Fibroblast of upper back skin (primary cell): ENCODE data around the gene ESPL1.

Source experiments
- DNase-seq: peaks from one replicate; pipeline ENCODE4 v3.0.0-alpha.2; 2013

The ESPL1 gene

GRCh38 chr12:53267999-53268629, at the start of gene ESPL1:
Gene ESPL1, plus strand, starts transcription at chr12:53268299. Its CDS starts 468 bp downstream, at chr12:53268767.
- DNase-seq = peak; percentile 67

DNA sequence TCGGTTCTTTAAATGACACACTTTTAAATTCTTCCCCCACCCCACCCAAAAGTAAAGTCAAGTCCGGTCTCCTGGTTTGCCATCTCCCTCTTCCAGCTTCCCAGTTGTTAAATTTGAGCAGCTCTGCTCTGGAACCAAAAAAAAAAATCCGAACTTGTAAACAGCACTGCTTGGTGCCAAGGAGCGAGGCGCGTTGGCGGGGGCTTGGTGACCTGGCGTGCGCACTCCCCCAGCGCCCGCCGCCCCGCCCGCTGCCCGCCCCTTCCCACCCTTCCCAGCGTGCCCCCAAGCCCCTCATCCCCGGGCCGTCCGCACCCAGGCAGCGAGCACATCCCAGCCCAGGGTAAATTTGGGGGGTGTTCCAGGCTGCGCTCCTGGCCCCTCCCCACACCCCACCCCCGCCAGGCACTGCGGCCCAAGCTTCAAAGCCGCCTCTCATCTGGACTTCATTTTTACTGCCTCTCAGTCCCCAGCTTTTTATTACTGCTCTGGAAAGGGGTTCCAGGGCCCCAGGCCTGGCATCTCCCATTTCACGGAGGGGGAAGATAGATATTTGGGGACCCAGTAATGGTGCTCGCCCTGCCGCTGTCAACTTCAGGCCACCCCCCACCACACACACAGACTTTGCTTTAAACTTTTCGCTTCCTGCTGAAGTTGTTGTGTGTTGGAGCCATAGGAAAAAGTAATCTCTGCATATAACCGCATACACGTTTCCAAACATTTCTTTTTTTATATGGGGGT, 49.4 kb upstream of the ESPL1 start:
- DNase-seq = peak; percentile 23

DNA sequence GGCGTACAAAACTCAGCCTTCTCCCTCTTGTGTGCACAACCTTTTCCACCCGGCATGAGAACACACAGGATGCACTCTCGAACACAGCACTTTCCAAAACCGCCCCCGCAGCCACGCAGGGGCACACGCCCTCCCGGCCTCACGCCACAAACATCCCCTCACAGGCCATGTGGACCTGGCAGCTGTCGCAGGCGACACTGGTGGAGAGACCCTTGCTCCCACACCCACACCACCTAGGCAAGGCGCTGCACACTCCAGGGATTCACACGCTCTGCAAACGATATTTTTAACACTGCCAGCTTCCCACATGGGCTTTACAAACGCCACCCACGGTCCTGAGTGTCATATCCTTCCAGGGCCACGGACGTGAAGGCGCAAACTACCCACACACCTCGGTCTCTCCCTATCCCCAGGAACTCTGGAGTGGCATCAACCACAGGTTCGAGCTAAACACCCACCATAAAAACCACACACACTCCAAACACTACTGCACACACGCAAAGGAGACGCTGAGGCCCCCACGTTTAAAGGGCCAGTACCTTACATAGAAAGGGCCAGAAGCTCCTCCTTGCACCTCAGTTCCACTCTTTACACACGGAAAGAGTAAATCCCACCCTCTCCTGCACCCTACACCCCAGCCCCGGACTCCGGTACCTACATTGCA, 48.7 kb upstream of the ESPL1 start:
- DNase-seq = peak; percentile 42

- peak; percentile 68 for DNase-seq
These were observed 48.0 kb upstream of the ESPL1 start for GRCh38 chr12:53219956-53220693.

DNA sequence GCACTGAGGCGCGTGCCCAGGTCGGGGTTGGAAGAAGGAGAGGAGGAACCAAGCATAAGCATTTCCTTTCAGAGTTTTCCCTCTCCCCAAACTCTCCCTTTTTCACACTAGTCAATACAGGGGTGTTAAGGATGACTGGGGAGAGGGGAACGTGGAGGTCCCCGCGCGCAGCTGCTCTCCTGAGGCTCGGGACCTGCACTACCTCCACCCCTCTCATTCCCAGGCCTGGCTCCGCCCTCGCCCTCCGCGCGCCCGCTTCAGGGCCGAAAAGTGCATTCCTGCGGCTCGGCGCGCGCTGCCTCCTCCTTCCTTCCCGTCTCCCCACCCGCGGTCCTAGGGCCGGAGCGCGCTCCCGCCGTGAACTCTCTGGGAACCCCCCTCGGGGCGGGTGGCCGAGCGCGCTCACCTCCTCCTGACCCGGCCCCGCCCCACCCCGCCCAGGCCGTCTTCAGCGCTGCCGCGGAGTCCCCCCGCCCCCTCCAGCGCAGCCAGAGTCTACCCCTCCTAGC, 47.4 kb upstream of the ESPL1 start:
- peak; percentile 94 for DNase-seq

DNA sequence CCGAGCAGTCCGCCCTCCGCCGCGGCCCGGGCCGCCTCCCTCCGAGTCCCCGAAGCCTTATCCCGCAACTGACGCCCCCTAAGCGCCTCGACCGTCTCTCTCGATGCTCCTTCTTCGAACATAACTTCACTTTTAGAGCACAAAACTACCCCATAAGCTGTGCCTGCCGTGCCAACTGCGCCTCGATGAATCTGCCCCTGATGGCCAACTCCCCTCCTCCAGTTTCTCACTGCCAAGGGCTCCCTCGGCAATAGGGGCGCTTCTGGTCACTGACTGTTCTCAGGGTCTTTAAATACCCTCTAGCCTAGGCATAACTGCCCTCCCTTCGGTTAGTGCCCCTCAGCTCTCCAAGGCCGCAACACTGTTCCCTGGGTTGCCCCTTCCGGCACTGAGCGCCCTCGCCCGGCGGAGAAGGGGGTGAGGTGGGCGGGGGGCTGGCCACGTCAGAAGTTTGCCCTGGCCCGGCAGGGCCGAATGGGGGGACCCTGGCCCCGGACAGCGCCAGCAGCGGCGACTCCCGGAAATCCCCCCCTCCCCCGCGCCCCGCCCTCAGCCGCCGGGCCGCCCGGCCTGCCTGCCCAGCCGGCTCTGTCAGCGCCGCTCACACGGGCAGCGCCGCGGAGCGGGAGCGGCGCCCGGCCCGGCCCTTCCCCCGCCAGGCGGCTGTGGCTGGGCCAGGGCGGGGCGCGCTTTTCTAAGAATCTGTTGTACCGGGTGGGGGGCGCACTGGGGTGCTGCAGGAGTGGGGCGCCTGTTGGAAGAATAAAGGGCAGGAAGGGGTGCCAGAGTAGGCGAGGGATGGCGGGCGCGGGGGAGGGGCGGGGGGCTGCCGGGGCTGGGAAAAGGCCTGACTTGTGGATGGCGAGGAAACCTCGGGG, 46.7 kb upstream of the ESPL1 start:
- peak; percentile 58 for DNase-seq

DNA sequence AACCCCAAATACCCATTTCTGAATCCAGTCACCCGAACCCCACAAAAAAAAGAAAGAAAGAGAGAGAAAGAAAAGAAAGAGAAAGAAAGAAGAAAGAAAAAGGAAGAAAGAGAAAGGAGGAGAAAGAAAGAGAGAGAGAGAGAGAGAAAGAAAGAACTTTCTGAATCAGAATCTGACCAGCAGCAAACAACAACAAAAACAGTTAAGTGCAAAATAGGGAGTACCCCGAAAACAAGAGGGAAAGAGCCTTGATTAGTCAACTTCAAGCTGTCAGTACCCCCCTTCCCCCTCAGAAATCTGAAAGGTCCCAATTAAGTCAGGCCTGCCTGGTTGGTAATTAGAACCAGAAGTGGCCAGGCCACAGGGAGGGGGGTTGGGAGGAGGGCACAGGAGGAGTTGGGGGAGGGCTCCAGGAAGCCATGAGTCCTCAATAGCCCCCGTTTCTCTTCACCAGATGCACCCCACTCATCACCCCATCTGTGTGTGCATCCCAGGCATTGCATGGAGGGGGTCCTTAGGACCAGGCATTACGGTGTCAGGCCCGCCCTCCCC, 45.9 kb upstream of the ESPL1 start:
- peak; percentile 76 for DNase-seq

DNA sequence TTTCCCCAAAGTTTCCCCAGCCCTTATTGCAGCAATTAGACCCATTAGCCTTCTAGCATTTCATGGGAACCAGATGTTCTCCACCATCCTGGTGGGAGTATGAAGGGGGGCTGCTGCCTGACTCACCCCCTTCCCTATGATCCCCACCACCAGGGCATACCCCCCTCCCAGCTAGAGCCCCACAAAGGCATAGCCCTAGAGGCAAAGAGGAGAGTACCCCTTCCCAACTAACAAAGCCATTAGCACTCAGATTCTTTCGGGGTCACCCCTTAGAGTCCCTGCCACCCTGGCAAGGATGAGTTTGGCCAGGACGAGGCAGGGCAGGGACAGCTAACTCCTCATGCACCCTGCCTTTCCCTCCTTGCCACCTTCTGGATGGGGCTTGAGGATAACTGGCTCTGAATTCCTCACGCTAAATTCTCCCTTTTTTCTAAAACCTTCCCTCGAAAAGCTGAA, 45.3 kb upstream of the ESPL1 start:
- DNase-seq = no peak

GRCh38 chr12:53223389-53224060, 44.6 kb upstream of the ESPL1 start:
- DNase-seq = peak; percentile 84

DNA sequence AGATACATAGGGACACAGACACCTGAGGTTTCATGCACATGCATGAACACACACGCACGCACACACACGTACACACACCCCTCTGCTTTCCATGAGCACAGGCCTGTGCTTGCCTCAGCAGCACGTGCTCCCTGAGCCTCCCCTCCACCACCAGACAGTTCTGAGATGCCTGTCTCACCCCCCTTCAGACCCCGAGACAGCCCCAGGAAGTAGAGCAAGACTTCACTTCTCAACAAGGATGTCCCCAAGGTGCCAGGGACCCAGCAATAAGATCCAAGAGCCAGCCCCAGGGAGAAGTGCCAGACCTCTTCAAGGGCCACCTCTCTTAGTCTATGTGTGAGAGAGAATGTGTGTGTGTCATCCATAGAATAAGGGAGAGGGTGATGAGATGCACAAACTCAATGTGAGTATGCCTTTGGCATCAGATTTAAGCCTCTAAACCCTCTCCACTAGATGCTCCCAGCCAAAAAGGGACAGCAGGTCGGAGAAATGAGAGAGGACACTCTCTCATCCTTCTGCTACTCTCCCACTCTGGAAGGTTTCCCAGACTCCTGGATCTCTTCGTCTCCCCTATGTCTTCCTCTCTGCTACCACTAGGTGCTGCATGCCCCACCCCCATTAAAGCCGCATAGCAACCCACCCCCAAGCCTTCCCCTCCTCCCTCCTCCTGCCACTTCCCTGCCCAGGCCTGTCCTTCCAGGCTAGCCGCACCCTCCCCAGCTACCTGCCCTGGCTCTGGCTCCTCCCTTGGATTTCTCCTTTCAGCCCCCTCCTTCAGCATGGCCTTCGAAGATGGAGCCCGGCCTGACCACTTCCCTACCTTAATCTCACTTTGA, 43.8 kb upstream of the ESPL1 start:
- peak; percentile 65 for DNase-seq

GRCh38 chr12:53224897-53225634, 43.0 kb upstream of the ESPL1 start:
- no peak for DNase-seq

GRCh38 chr12:53225635-53226424, 42.3 kb upstream of the ESPL1 start:
- DNase-seq = no peak

DNA sequence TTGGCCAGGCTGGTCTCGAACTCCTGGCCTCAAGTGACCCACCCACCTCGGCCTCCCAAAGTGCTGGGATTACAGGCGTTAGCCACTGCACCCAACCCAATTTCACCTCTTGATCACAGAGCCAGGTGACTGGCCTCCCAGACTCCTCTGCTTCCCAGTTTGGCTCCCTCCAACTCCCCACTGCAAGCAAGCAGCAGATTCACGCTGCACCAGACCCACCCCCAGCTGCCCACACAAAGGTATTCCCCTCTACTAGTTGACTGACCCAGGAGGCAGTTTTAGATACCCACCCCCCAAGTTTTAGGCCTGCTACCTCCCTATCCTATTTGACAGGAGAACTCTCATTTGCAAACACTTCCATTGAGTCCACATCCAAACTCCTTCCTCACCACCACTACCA, 41.3 kb upstream of the ESPL1 start:
- DNase-seq = no peak

- no peak for DNase-seq
These were observed 40.8 kb upstream of the ESPL1 start for GRCh38 chr12:53227341-53227740.

DNA sequence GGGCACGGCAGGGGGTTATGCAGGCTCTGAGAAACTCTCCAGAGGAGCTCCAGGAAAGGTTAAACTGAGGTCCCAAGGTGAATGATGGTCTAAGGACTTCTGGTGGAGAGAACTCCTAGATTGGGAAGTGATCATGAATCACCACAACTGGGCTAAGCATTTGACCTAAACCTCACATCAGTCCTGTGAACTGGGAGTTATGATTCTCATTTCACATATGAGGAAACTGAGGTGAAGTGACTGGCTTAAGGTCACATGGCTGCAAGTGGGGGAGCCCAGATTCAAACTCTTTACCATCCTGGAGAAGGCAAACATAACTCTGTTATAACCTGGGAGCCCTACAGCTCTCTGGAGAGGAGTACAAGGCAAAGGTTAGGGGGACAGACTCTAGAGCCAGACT, 40.3 kb upstream of the ESPL1 start:
- DNase-seq = no peak

DNA sequence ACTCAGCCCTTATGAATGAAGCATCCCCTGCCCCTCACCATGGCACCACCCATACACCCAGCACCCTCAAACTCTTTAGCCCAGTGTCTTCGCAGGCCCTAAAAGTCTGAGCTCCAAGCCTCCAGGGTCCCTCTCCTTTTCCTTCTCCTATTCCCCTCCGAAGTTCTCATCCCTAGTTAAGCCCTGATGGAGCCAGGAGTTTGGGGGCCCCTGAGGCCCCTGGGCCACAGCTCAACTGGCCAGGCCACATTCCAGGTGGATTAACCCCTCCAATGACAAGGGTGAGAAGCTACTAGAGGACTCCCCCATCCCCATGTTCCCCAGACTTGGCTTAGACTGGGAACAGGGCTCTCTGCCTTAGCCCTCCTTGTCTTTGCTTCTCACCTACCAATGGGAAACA, 38.6 kb upstream of the ESPL1 start:
- no peak for DNase-seq

DNA sequence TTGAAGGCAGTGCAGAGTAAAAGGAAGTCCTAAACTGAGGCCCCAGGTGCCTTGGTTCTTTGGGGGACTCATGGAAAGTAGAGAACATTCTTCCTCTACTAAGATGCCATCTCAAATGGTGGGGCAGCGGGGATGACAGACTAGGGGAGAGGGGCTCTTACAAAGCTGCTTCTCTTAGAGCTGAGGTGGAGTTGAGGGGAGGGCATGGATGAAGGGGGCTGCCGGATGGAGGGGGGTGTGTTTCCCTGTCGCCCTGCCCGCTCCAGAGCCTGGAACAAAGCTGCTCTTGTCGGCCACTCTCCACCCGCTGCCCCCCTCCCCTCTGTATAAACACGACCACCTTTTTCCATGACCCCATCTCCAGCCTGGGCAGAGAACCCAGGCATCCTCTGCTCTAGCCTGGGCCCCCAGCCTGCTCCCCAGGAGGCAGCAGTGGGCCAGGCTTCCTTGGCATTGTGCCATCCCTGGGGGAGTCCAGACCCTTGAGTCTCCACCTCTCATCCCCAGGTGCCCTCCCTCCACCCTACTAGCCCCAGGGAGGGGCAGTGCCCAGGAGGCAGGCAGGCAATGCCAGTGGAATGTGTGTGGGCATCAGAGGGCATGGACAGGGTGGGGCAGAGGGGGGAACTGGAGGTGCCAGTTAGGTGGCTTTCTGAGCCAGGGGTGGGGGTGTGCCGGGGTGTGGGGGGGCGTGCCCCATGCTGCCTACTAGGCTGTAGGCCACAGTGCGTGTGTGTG, 37.8 kb upstream of the ESPL1 start:
- no peak for DNase-seq

DNA sequence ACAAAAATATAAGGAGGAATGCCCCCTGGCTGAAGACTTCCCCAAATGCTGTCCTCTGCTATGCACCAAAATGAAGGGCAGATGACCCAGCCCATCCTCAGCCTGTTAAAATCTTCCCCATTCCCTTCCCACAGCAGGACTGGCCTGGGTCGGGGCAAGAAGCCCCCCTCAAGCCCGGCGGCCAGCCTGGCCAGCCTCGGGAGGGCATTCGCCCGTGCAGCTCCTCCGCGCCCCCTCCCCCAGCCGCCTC, 36.5 kb upstream of the ESPL1 start:
- no peak for DNase-seq
